GM19025 (cell line): ENCODE results near the gene ATP13A4.

Experiments used
- ATAC-seq: cut with Tn5 transposase; IDR thresholded peaks from one replicate; pipeline ENCODE4 v1.9.1; 2021; ENCODE audit warnings: mild to moderate bottlenecking, low read depth, moderate library complexity; ENCODE audit not compliant: unreplicated experiment

The ATP13A4 gene

GRCh38 chr3:193499801-193500485 lies 54.8 kb downstream of the ATP13A4 start:
- no peak for ATAC-seq

DNA sequence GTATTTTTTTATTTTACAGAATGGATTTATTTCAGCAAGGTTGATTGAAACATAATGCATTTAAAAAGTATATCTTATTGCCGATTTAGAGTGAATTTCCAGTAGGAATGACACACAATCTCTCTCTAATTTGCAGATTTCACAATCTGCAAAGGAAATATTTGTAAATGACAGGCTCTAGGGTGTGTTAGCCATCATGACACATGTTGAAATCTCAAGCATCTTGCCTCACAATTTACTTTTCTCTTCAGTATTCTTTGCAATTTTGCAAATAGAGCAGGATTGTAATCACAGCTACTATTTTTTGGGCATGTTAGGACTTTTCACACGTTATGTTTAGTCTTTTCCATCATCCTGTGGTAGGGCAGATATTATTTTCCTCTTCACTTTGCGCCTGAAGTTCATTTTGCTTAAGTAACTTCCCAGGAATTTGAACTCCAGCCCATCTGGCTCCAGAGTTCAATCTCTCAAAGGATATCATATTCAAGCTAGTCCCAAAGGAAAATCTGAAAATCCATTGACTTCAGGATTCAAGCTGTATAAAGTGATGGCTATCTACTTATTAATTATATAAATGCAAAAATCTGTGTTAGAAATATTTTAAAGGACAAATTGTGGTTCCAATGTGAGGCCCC lies 55.4 kb downstream of the ATP13A4 start:
- ATAC-seq, result no peak

DNA sequence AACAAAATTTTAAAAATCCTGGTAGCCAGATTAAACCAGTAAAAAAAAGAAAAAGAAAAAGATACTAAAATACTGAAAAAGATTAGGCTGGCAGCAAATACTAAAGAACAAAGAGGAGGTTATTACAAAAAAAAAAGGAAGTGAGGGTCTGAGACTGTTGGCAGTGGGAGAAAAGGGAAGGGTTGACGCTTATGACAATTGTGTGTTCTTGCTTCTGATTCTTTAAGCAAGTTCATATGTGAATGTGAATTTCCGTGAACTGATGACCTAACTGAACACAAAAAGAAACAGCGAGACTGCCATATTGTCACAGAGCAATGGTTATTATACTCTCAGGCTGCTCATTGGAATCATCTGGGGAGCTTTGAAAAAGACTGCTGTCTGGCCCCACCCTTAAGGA lies 56.5 kb downstream of the ATP13A4 start:
- ATAC-seq, result no peak

GRCh38 chr3:193496658-193497057 lies 58.0 kb downstream of the ATP13A4 start:
- no peak for ATAC-seq

DNA sequence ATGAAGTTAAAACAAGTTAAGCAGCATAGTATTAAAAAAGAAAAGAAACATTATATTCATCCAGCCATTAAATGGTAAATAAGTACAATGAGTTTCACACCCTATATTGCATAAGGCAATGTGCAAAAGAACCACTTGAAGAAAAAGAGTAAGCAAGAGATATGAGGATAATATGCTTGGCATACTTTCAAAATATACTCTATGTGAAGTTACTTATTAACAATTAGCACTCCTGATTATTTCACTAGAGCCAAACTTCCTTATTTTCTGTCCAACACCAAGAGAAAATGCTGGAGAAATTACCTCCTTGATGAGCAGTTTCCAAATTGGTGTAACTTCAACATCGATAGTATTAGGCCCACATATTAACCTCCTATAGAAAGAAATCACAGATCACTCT lies 63.7 kb downstream of the ATP13A4 start:
- no peak for ATAC-seq

DNA sequence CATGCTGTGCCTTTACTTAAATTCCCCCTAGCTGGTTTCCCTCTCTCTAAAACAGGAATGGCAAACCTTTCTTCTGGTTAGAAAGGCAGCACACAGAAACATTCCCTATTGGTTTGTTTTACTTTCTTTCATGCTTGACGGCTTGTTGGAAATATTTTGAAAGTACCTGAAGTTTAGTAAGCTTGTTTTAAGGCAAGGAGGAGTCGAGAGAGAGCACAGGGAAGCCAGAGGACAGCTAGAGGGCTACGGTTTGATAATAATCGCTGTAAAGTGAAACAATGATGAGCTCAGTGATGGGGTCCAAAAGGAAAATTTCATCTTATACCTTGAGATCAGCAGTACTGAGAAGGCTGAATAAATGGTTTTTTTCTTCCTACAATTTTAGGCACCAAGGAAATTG lies 64.1 kb downstream of the ATP13A4 start:
- no peak for ATAC-seq

GRCh38 chr3:193489949-193490348 lies 64.7 kb downstream of the ATP13A4 start:
- ATAC-seq, result no peak

DNA sequence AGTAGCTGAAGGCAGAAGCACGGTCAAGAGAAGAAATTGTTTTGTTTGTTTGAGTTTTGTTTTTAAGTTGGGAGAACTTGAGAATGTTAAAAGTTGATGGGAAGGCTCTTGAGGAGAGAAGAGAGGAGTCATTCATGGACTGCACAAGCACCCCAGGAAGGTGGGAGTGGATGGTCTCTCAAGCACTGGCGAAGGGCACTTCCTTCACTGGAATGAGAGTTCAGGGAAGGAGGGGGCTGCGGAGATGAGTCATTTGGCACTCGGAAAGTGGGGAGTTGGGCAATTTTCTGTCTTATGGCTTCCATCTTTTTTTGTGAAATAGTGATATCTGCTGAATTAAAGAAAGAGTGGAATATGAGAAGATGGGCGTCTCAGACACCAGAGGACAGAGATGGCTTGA lies 66.0 kb downstream of the ATP13A4 start:
- no peak for ATAC-seq

- ATAC-seq, result no peak
Observed at GRCh38 chr3:193483988-193484539, 70.6 kb downstream of the ATP13A4 start.

- ATAC-seq, result no peak
Observed at GRCh38 chr3:193481436-193481835, 73.3 kb downstream of the ATP13A4 start.

GRCh38 chr3:193474446-193474845 lies 80.2 kb downstream of the ATP13A4 start:
- no peak for ATAC-seq

DNA sequence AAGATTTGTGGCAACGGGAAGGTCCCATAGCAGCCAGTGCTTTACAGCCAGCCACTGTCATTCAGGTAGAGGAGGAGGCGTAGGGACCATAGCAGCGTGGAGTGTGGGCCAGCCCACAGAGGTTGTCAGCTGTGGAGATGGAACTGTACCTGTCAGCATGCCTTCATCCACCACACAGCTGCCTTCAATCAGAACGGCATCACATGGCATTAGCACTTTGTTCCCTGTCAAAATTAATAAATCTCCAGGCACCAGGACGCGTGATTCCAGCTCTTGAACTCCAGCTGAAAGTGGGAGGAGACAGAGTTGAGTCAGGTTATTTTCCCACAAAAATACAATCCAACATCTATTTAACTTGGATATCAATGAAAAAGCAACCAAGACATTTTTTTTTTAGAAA lies 84.0 kb downstream of the ATP13A4 start:
- no peak for ATAC-seq

DNA sequence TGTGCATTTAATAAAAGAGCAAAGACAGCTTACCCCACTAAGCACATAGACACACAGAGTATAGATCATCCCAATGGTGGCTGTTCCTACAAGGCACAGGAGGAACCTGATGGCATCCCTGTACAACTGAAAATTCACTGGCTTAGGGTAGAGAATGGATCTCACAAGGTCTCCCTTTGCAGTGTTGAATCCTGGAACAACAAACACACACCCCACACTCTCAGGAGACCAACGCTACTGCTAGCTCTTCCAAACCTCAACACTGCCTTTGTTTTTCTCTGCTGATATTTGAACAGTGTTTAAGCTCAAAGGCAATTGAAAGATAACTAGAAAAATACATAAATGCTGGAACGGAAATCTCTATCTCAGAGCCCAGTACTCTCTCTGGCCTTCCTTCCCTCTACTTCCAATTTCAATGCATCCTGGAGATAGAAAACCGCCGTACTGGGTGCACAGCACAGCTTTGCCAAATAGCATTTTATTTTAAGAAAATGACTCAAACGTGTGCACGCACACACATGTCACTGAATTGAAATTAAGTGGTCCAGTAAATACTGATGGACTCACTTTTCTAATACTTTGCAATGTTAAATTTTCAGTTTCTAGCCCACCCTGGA lies 88.6 kb downstream of the ATP13A4 start:
- ATAC-seq, result no peak

- no peak for ATAC-seq
Observed at GRCh38 chr3:193464889-193465288, 89.8 kb downstream of the ATP13A4 start.

- no peak for ATAC-seq
Observed at GRCh38 chr3:193457526-193457925, 97.2 kb downstream of the ATP13A4 start.

- no peak for ATAC-seq
Observed at GRCh38 chr3:193452338-193452737, 102.4 kb downstream of the ATP13A4 start.

DNA sequence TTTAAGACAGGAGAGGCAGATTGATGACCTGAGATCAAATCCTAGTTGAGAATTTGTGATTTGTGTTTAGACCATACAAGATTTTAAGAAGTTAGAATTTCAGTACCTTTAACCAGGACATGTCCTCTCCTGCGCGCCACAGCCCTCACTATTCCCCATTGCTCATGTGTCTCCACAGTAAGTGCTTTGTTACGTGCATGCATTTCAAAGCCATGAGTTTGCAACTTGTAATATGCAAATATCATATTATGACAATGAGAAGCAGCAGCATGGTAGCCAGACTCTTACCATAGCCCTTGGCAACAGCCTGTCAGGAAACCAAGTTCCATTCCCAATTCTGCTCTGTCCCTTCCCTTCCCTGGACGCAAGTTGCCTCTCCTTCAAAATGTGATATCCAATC lies 102.8 kb downstream of the ATP13A4 start:
- ATAC-seq, result no peak

DNA sequence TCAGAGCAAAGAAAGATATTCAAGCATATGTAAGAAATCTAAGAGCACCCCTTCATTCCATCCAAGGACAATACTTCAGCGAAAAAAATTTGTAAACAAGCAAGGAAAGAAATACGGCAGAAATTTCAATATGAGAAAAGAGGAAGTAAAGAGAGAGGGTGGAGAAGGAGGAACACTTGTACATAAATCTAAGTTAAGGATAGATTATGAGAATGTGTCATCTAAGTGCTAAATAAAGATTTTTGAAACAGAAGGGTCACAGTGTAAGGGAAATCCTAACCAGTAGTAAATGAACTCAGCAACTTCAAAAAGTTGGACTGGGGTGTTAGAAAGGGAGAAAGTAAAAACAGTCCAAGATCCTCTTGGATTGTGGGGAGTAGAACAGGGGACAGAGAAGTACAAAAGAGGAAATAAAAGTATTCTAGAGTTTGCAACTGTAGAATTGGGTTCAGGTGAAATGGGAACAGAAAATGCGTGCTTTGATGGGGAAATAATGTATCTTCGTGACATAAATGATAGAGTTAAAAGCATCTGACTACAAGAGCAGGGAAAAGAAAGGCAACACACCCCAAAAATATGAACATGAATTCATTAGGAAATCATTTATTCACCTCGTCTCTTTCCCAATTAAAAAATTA lies 107.6 kb downstream of the ATP13A4 start:
- no peak for ATAC-seq

GRCh38 chr3:193439423-193439822 lies 115.3 kb downstream of the ATP13A4 start:
- no peak for ATAC-seq

DNA sequence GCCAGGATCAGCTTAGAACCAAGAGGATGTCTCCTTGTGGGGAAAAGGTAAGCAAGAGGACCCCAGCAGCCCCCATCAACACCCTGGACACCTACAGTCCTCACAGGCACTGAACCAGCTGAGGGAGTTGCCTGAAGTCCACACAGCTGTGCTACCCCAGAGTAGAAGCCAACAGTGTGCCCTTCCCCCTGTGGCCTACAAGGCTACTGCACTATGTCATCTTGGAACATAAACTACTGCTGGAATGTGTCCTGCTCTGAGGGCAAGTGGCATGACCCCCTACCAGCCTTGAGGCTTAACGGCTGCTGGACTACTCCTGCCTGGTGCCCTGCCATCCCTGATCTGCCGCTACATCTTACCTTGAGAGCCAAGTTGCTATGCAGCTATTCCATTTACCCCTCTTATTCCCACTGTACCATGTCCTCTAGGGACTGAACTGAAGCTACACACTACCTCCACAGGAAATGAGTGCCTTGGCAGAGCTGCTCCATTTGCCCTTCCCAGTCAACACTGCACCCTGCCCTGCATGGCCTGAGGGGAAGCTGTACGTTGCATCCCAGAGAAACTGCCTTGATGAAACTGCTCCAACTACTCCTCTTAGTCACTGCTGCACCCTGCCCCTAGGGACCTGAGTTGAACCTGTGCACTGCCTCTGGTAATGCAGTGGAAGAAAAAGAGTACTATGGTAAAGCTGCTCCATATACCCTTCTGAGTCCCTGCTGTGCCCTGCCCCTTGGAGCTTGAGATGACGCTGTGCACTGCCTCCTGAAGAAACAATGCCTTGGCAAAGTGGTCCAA lies 135.9 kb downstream of the ATP13A4 start:
- ATAC-seq, result no peak
